H1 (cell line): ENCODE data around the gene CCDC88C. TPM values are rescaled to one million over a fixed set of nuclear protein-coding genes. Genes with fewer than 3 reads are reported as not detected.

Experiments used
- CTCF ChIA-PET: fragments of 300-600 bp; sonication (Branson Sonifier 250); formaldehyde crosslinking; loops from one replicate; lab custom pipeline; 2021; ENCODE audit not compliant: partially characterized antibody; lab: Charles Lee
- POLR2A ChIA-PET: fragments of 300-600 bp; sonication (Branson Sonifier 250); formaldehyde crosslinking; loops from one replicate; lab custom pipeline; 2021; ENCODE audit warnings: inconsistent platforms; ENCODE audit not compliant: partially characterized antibody; lab: Charles Lee
- DNase-seq, 2 experiments: peaks; one replicate each; pipeline versions ENCODE4 v3.0.0 to v3.0.0-alpha.2; 2010 to 2022; ENCODE audit warnings: low spot score in 2 of 2, low read depth in 1 of 2, mixed read lengths in 1 of 2
- FAIRE-seq: peaks from 2 replicates; lab custom pipeline; 2011; peaks lifted over from hg19 to GRCh38; lab: Jason Lieb, UNC
- H2AFZ ChIP-seq: 2 replicates; pipeline ENCODE4 v1.8.1; 2012; ENCODE audit warnings: low read length, inconsistent platforms
- H2AK5ac ChIP-seq: 2 replicates; pipeline ENCODE4 v1.6.1; 2013; ENCODE audit warnings: low read depth, low read length
- H2BK120ac ChIP-seq: replicated peaks from 2 replicates; pipeline ENCODE3; 2013; ENCODE audit warnings: low read depth, low read length, inconsistent platforms
- H2BK12ac ChIP-seq: 2 replicates; pipeline ENCODE4 v1.6.1; 2013; ENCODE audit warnings: low read depth, low read length
- H2BK15ac ChIP-seq: 2 replicates; pipeline ENCODE4 v1.6.1; 2013; ENCODE audit warnings: low read length
- H2BK20ac ChIP-seq: 2 replicates; pipeline ENCODE4 v1.6.1; 2013; ENCODE audit warnings: low read length
- H2BK5ac ChIP-seq: 2 replicates; pipeline ENCODE4 v1.6.1; 2013; ENCODE audit warnings: low read depth, low read length
- H3K14ac ChIP-seq: 2 replicates; pipeline ENCODE4 v1.6.1; 2013; ENCODE audit warnings: inconsistent platforms; ENCODE audit not compliant: insufficient read length
- H3K18ac ChIP-seq: 2 replicates; pipeline ENCODE4 v1.6.1; 2013; ENCODE audit warnings: low read length; ENCODE audit errors: extremely low read depth
- H3K23ac ChIP-seq: 2 replicates; pipeline ENCODE4 v1.6.1; 2013; ENCODE audit warnings: inconsistent platforms; ENCODE audit not compliant: insufficient read length
- H3K23me2 ChIP-seq: 2 replicates; pipeline ENCODE4 v1.6.1; 2013; ENCODE audit warnings: low read depth, low read length
- H3K27ac ChIP-seq: 2 replicates; pipeline ENCODE4 v1.6.1; 2011; ENCODE audit warnings: low read depth, low read length, inconsistent platforms
- H3K27me3 ChIP-seq, 4 experiments: replicated peaks in 1 of 4; 1 replicate in 1 of 4; 2 replicates in 3 of 4; pipeline versions ENCODE4 v1.6.1 to v1.8.1; 2011 to 2013; ENCODE audit warnings: low read length in 3 of 4, mild to moderate bottlenecking in 3 of 4, inconsistent platforms in 2 of 4, mixed read lengths in 2 of 4, moderate library complexity in 1 of 4; ENCODE audit not compliant: control insufficient read depth in 3 of 4, insufficient read depth in 3 of 4; ENCODE audit errors: extremely low read depth in 1 of 4
- H3K36me3 ChIP-seq, 4 experiments: 2 replicates each; pipeline versions ENCODE4 v1.6.1 to v1.8.1; 2011 to 2013; ENCODE audit warnings: mild to moderate bottlenecking in 4 of 4, low read length in 3 of 4, moderate library complexity in 2 of 4, control low read depth in 1 of 4, inconsistent platforms in 1 of 4; ENCODE audit not compliant: insufficient read depth in 4 of 4, control insufficient read depth in 2 of 4
- H3K4ac ChIP-seq: replicated peaks from 2 replicates; pipeline ENCODE3; 2013; ENCODE audit warnings: low read length, low read depth, mixed read lengths, inconsistent platforms; ENCODE audit not compliant: insufficient read length
- H3K4me1 ChIP-seq, 4 experiments: replicated peaks in 1 of 4; 1 replicate in 1 of 4; 2 replicates in 3 of 4; pipeline versions ENCODE4 v1.6.1 to v1.8.1; 2011 to 2013; ENCODE audit warnings: low read length in 3 of 4, inconsistent platforms in 2 of 4, mixed read lengths in 1 of 4; ENCODE audit not compliant: insufficient read depth in 4 of 4, control insufficient read depth in 3 of 4
- H3K4me2 ChIP-seq, 2 experiments: 2 replicates each; pipeline versions ENCODE4 v1.6.1 to v1.8.1; 2011 to 2013; ENCODE audit warnings: low read depth in 2 of 2, low read length in 2 of 2, control low read depth in 1 of 2, inconsistent platforms in 1 of 2, mild to moderate bottlenecking in 1 of 2; ENCODE audit not compliant: insufficient read depth in 1 of 2
- H3K4me3 ChIP-seq, 4 experiments: fragments of 200-600, 300-600 bp in 1 of 4; sonication (generic), shearing (Covaris generic), sonication (Bioruptor Twin) in 1 of 4; 2 replicates each; pipeline versions ENCODE4 v1.5.1 to v1.8.1; 2011 to 2016; ENCODE audit warnings: low read length in 4 of 4, low read depth in 3 of 4, control low read depth in 2 of 4, inconsistent platforms in 2 of 4, mild to moderate bottlenecking in 2 of 4, mixed read lengths in 1 of 4, moderate library complexity in 1 of 4; ENCODE audit not compliant: insufficient read depth in 2 of 4; ENCODE audit errors: extremely low read depth in 1 of 4
- H3K56ac ChIP-seq: replicated peaks from 2 replicates; pipeline ENCODE3; 2013; ENCODE audit warnings: low read depth, mild to moderate bottlenecking, mixed read lengths, low read length, inconsistent platforms; ENCODE audit not compliant: insufficient read length
- H3K79me1 ChIP-seq: 2 replicates; pipeline ENCODE4 v1.6.1; 2013; ENCODE audit warnings: low read depth, low read length, control low read depth
- H3K79me2 ChIP-seq, 2 experiments: 2 replicates each; pipeline versions ENCODE4 v1.6.1 to v1.8.1; 2012 to 2013; ENCODE audit warnings: low read length in 2 of 2, mild to moderate bottlenecking in 2 of 2, inconsistent platforms in 1 of 2; ENCODE audit not compliant: insufficient read depth in 2 of 2, control insufficient read depth in 1 of 2
- H3K9ac ChIP-seq, 4 experiments: replicated peaks in 1 of 4; 1 replicate in 1 of 4; 2 replicates in 3 of 4; pipeline versions ENCODE4 v1.6.1 to v1.8.1; 2011 to 2013; ENCODE audit warnings: low read depth in 3 of 4, low read length in 3 of 4, control low read depth in 2 of 4, mild to moderate bottlenecking in 2 of 4, moderate library complexity in 2 of 4, inconsistent platforms in 1 of 4; ENCODE audit errors: extremely low read depth in 1 of 4
- H3K9me3 ChIP-seq, 2 experiments: 2 replicates each; pipeline versions ENCODE4 v1.6.1 to v1.8.1; 2012 to 2013; ENCODE audit warnings: mild to moderate bottlenecking in 2 of 2, moderate library complexity in 2 of 2, control low read depth in 1 of 2, inconsistent platforms in 1 of 2, low read depth in 1 of 2, low read length in 1 of 2, mixed read lengths in 1 of 2; ENCODE audit not compliant: insufficient read depth in 2 of 2
- H4K20me1 ChIP-seq, 2 experiments: replicated peaks in 1 of 2; 2 replicates each; pipeline versions ENCODE3 to v1.8.1; 2011 to 2013; ENCODE audit warnings: inconsistent platforms in 2 of 2, low read length in 2 of 2, mild to moderate bottlenecking in 1 of 2; ENCODE audit not compliant: insufficient read depth in 2 of 2, control insufficient read depth in 1 of 2
- H4K5ac ChIP-seq: 2 replicates; pipeline ENCODE4 v1.6.1; 2013; ENCODE audit warnings: low read length, low read depth, mixed read lengths, inconsistent platforms; ENCODE audit not compliant: insufficient read length
- H4K8ac ChIP-seq: 2 replicates; pipeline ENCODE4 v1.8.0; 2013; ENCODE audit warnings: mild to moderate bottlenecking, moderate library complexity, low read length, inconsistent platforms; ENCODE audit not compliant: insufficient read depth; ENCODE audit errors: extremely low read depth
- H4K91ac ChIP-seq: replicated peaks from 2 replicates; pipeline ENCODE3; 2013; ENCODE audit warnings: low read length, mixed read lengths, inconsistent platforms; ENCODE audit not compliant: insufficient read length
- ASH2L ChIP-seq: fragments of 200-600, 300-600 bp; sonication (generic); IDR thresholded peaks from one replicate; pipeline ENCODE4 v1.7.1; 2017; ENCODE audit warnings: low read length
- CBX5 ChIP-seq: fragments of 300-800, 300-1000 bp; sonication (generic); IDR thresholded peaks from 2 replicates; pipeline ENCODE4 v1.7.1; 2016; ENCODE audit warnings: antibody characterized with exemption, low read length, low read depth
- CEBPB ChIP-seq: IDR thresholded peaks from 2 replicates; pipeline ENCODE4 v1.6.1; 2012; ENCODE audit warnings: low read depth, low read length
- CREB1 ChIP-seq: IDR thresholded peaks from 2 replicates; pipeline ENCODE4 v1.6.1; 2012; ENCODE audit warnings: inconsistent platforms
- GABPA ChIP-seq: IDR thresholded peaks from 2 replicates; pipeline ENCODE4 v1.6.1; 2011; ENCODE audit warnings: mild to moderate bottlenecking, low read length, moderate library complexity, borderline replicate concordance; ENCODE audit not compliant: insufficient read depth
- HDAC6 ChIP-seq: IDR thresholded peaks from one replicate; pipeline ENCODE4 v1.7.1; 2012; ENCODE audit warnings: low read depth, mild to moderate bottlenecking, inconsistent platforms, low read length, moderate library complexity
- NRF1 ChIP-seq: IDR thresholded peaks from 2 replicates; pipeline ENCODE4 v1.6.1; 2011; ENCODE audit warnings: mild to moderate bottlenecking, low read depth, low read length, improper control_type of control experiment
- RNF2 ChIP-seq: fragments of 200-900, 300-1000 bp; sonication (generic); IDR thresholded peaks from 2 replicates; pipeline ENCODE4 v1.7.1; 2016; ENCODE audit warnings: borderline replicate concordance, low read depth, mild to moderate bottlenecking, antibody characterized with exemption, low read length; ENCODE audit not compliant: poor library complexity, severe bottlenecking; ENCODE audit errors: missing control alignments
- RXRA ChIP-seq: IDR thresholded peaks from 2 replicates; pipeline ENCODE4 v1.6.1; 2011; ENCODE audit warnings: low read depth, mild to moderate bottlenecking, low read length, moderate library complexity; ENCODE audit not compliant: insufficient read depth
- SIN3A ChIP-seq, 2 experiments: IDR thresholded peaks in 1 of 2; conservative IDR thresholded peaks in 1 of 2; 2 replicates each; pipeline ENCODE4 v1.6.1; 2011 to 2012; ENCODE audit warnings: low read length in 2 of 2, improper control_type of control experiment in 1 of 2, low read depth in 1 of 2, mild to moderate bottlenecking in 1 of 2
- SP2 ChIP-seq: IDR thresholded peaks from 2 replicates; pipeline ENCODE4 v1.6.1; 2012; ENCODE audit warnings: mild to moderate bottlenecking, low read length, inconsistent platforms
- SRF ChIP-seq: IDR thresholded peaks from 2 replicates; pipeline ENCODE4 v1.6.1; 2011; ENCODE audit warnings: mild to moderate bottlenecking, low read depth, low read length, moderate library complexity
- TAF7 ChIP-seq: optimal IDR thresholded peaks from 2 replicates; pipeline ENCODE3; 2011; ENCODE audit warnings: low read depth, mild to moderate bottlenecking, inconsistent platforms, low read length, moderate library complexity, borderline replicate concordance
- TBP ChIP-seq: IDR thresholded peaks from 2 replicates; pipeline ENCODE4 v1.6.1; 2011; ENCODE audit warnings: low read depth, low read length, improper control_type of control experiment
- YY1 ChIP-seq: IDR thresholded peaks from 2 replicates; pipeline ENCODE4 v1.6.1; 2011; ENCODE audit warnings: low read depth, mild to moderate bottlenecking, low read length
- WGBS, 2 experiments: shearing (Covaris generic) in 1 of 2; methylation state at CpG; one replicate each; pipeline versions ENCODE4 v1.1.6 to v1.1.7; 2013 to 2015; ENCODE audit warnings: low lambda C conversion rate in 2 of 2, mixed read lengths in 2 of 2, inconsistent platforms in 1 of 2, low coverage in 1 of 2, missing lambda C conversion rate in 1 of 2; ENCODE audit not compliant: insufficient replicate concordance in 2 of 2, insufficient coverage in 1 of 2, insufficient read length in 1 of 2; ENCODE audit errors: extremely low coverage in 1 of 2, missing lambda C conversion rate in 1 of 2; 5-methylcytosine and 5-hydroxymethylcytosine counted together
- polyA plus RNA-seq, 7 experiments: library from polyadenylated mRNA; depleted of rRNA in 3 of 7; stranded (reverse) in 5 of 7; unstranded in 2 of 7; fragments of >200 nt in 5 of 7; fragments of 200-250 nt in 2 of 7; gene quantifications; 1 replicate in 5 of 7; 2 replicates in 1 of 7; 4 replicates in 1 of 7; pipeline versions ENCODE4 v1.2.1 to v1.2.3, GENCODE V29; 2011 to 2013; ENCODE audit warnings: missing spikeins in 2 of 7, mixed read lengths in 2 of 7
- total RNA-seq: library from RNA; stranded (reverse); fragmentation: NEBNext Ultra II Directional; extraction: Animal tissue kit (Norgen Biotek cat#: 25700); gene quantifications from 2 replicates; pipeline ENCODE4 v1.2.1, GENCODE V29; 2021

The CCDC88C gene
- total and polyA plus RNA-seq, 2 of the 8 experiments (the other 6 are each of a cell fraction or from before 2014, with no cell fraction given) = 10.3 to 57.7 TPM

GRCh38 chr14:91358025-91358319 is 59.6 kb downstream of the CCDC88C start:
- Histone ChIP-seq H2BK20ac (no peak overlapping the region), H3K27ac (no peak overlapping the region), H4K91ac (no peak overlapping the region), H3K23ac (no peak overlapping the region), H3K23me2 (no peaks in the 10 kb centered on the region; the same call in 1 of the 2 replicates), H2AK5ac (no peak overlapping the region), H3K79me1 (peaks cover 5% of the 10 kb centered on the region), H4K20me1 (peaks cover 4 to 7% of the 10 kb centered on the region in 2 experiments), H4K8ac (no peak overlapping the region), H3K9me3 (no peaks in the 10 kb centered on the region), H2BK12ac (no peak overlapping the region), H3K4me1 (peaks cover 0 to 12% (median 5%) of the 10 kb centered on the region in 4 experiments; a peak in 4 of 7 replicates), H2AFZ (no peak overlapping the region), H3K4me3 (no peak overlapping the region), H2BK120ac (no peak overlapping the region), H3K56ac (no peak overlapping the region), H3K4ac (no peak overlapping the region), H3K36me3 (0 out of 8 replicates have a peak, but pooled peaks cover 0 to 5% (median 0%) of the 10 kb centered on the region in 4 experiments), H3K9ac (no peak overlapping the region), H3K27me3 (no peaks in the 10 kb centered on the region), H3K4me2 (no peak overlapping the region), H4K5ac (no peak overlapping the region), H3K18ac (no peak overlapping the region), H2BK5ac (no peak overlapping the region), H3K14ac (no peak overlapping the region), H2BK15ac (no peak overlapping the region), H3K79me2 (peaks cover 0 to 30% of the 10 kb centered on the region in 2 experiments; a peak in 2 of 4 replicates)
- POLR2A ChIA-PET = interaction anchor here (1.6 to 1.8 kb wide), 3 partner anchors 14 to 58 kb away, joined by 3 to 6 read pairs (median 5); no protein-coding TSS in a partner anchor
- DNase-seq = no peak
- FAIRE-seq = no peak
- CTCF ChIA-PET = interaction anchor here (0.8 to 10.2 kb wide), 11 partner anchors 11 to 59 kb away, joined by 3 to 135 read pairs (median 5); partner anchors contain the start of gene CCDC88C
- 89% methylated on average over 9 of the region's 9 CpGs; no CpG with 5 or more reads in 1 of the 2 experiments for WGBS, 2 experiments
- TF ChIP-seq CBX5 (no peak), SRF (no peak), CEBPB (no peak), HDAC6 (no peak), SP2 (no peak), TAF7 (no peak), GABPA (no peak), RXRA (no peak), YY1 (no peak), ASH2L (no peak), TBP (no peak), SIN3A (conservative IDR thresholded peaks at IDR 0.05 in 1 of 2, IDR thresholded peaks at IDR 0.05 in 1 of 2; ENCODE audit: low read depth in 1 of 2, low read length in 2 of 2) (no peak), RNF2 (no peak), CREB1 (no peak), NRF1 (no peak)
